Neuronal stem cell (in vitro differentiated cells): ENCODE results near the gene UGT2B28. TPM values are rescaled to one million over a fixed set of nuclear protein-coding genes. Genes with fewer than 3 reads are reported as not detected.
"Not testable (repeated sequence)": the region's sequence is repeated elsewhere in the genome, so short reads cannot be mapped to it uniquely, and the experiment has no call there.

ENCODE experiments used
- DNase-seq: peaks from one replicate; pipeline ENCODE4 v3.0.0-alpha.2; 2013; ENCODE audit warnings: low spot score
- H2AFZ ChIP-seq: one replicate; pipeline ENCODE4 v1.6.1; 2013; ENCODE audit warnings: mild to moderate bottlenecking, low read length, inconsistent platforms
- H2AK5ac ChIP-seq: 2 replicates; pipeline ENCODE4 v1.6.1; 2013; ENCODE audit warnings: low read depth, mild to moderate bottlenecking, inconsistent platforms, low read length, moderate library complexity, mixed read lengths
- H2BK120ac ChIP-seq: 2 replicates; pipeline ENCODE4 v1.6.1; 2013; ENCODE audit warnings: low read depth, mild to moderate bottlenecking, inconsistent platforms, low read length, moderate library complexity, mixed read lengths
- H2BK12ac ChIP-seq: one replicate; pipeline ENCODE4 v1.6.1; 2013; ENCODE audit warnings: low read length, inconsistent platforms
- H2BK15ac ChIP-seq: 2 replicates; pipeline ENCODE4 v1.6.1; 2013; ENCODE audit warnings: mild to moderate bottlenecking, low read length, inconsistent platforms, mixed read lengths
- H2BK5ac ChIP-seq: one replicate; pipeline ENCODE4 v1.6.1; 2013; ENCODE audit warnings: inconsistent platforms, mild to moderate bottlenecking, low read length, moderate library complexity
- H3K14ac ChIP-seq: one replicate; pipeline ENCODE4 v1.6.1; 2013; ENCODE audit warnings: low read length, inconsistent platforms
- H3K18ac ChIP-seq: 2 replicates; pipeline ENCODE4 v1.6.1; 2013; ENCODE audit warnings: low read length, inconsistent platforms
- H3K23ac ChIP-seq: 2 replicates; pipeline ENCODE4 v1.6.1; 2013; ENCODE audit warnings: low read depth, mild to moderate bottlenecking, mixed read lengths, low read length, inconsistent platforms; ENCODE audit not compliant: poor library complexity
- H3K27ac ChIP-seq: replicated peaks from 3 replicates; pipeline ENCODE4 v1.5.1; 2013; ENCODE audit warnings: low read length, inconsistent platforms
- H3K27me3 ChIP-seq, 3 experiments: 2 replicates each; pipeline ENCODE4 v1.6.1; 2013; ENCODE audit warnings: low read length in 3 of 3, mild to moderate bottlenecking in 2 of 3, inconsistent platforms in 1 of 3, low read depth in 1 of 3, mixed read lengths in 1 of 3, moderate library complexity in 1 of 3; ENCODE audit not compliant: control insufficient read depth in 3 of 3, insufficient read depth in 3 of 3
- H3K36me3 ChIP-seq, 2 donors: replicated peaks in 1 of 2; 2 replicates each; pipeline ENCODE4 v1.6.1; 2013; ENCODE audit warnings: low read length in 2 of 2; ENCODE audit not compliant: control insufficient read depth in 2 of 2, insufficient read depth in 2 of 2
- H3K4ac ChIP-seq: 2 replicates; pipeline ENCODE4 v1.6.1; 2013; ENCODE audit warnings: inconsistent platforms, mild to moderate bottlenecking, low read length, moderate library complexity
- H3K4me1 ChIP-seq, 2 donors: 1 replicate in 1 of 2; 2 replicates in 1 of 2; pipeline ENCODE4 v1.6.1; 2013; ENCODE audit warnings: low read length in 2 of 2, low read depth in 1 of 2; ENCODE audit not compliant: control insufficient read depth in 2 of 2, insufficient read depth in 1 of 2
- H3K4me2 ChIP-seq: one replicate; pipeline ENCODE4 v1.6.1; 2013; ENCODE audit warnings: mild to moderate bottlenecking, low read length, inconsistent platforms; ENCODE audit not compliant: insufficient read depth, poor library complexity, severe bottlenecking
- H3K4me3 ChIP-seq, 2 donors: 2 replicates each; pipeline ENCODE4 v1.5.1; 2013; ENCODE audit warnings: low read length in 2 of 2, mild to moderate bottlenecking in 2 of 2, inconsistent platforms in 1 of 2, moderate library complexity in 1 of 2
- H3K79me1 ChIP-seq: one replicate; pipeline ENCODE4 v1.6.1; 2013; ENCODE audit warnings: low read depth, mild to moderate bottlenecking, inconsistent platforms, low read length, moderate library complexity
- H3K9ac ChIP-seq: one replicate; pipeline ENCODE4 v1.6.1; 2013; ENCODE audit warnings: mild to moderate bottlenecking, low read depth, low read length, inconsistent platforms; ENCODE audit not compliant: poor library complexity
- H3K9me3 ChIP-seq, 2 donors: replicated peaks in 1 of 2; 2 replicates each; pipeline versions ENCODE3 to v1.6.1; 2013; ENCODE audit warnings: low read length in 2 of 2, mild to moderate bottlenecking in 2 of 2, inconsistent platforms in 1 of 2, low read depth in 1 of 2, mixed read lengths in 1 of 2, moderate library complexity in 1 of 2; ENCODE audit not compliant: control insufficient read depth in 2 of 2, insufficient read depth in 1 of 2
- H4K8ac ChIP-seq: one replicate; pipeline ENCODE4 v1.6.1; 2013; ENCODE audit warnings: low read depth, mild to moderate bottlenecking, inconsistent platforms, low read length, moderate library complexity
- H4K91ac ChIP-seq: one replicate; pipeline ENCODE4 v1.6.1; 2013; ENCODE audit warnings: low read length, low read depth, mild to moderate bottlenecking, inconsistent platforms; ENCODE audit not compliant: poor library complexity
- WGBS, 2 donors: extraction: QIAGEN DNeasy Blood & Tissue Kit; methylation state at CpG; one replicate each; pipeline ENCODE4 v1.1.7; 2013; ENCODE audit warnings: missing lambda C conversion rate in 2 of 2, mixed read lengths in 1 of 2; ENCODE audit not compliant: insufficient read length in 2 of 2, insufficient replicate concordance in 1 of 2; ENCODE audit errors: extremely low coverage in 2 of 2; 5-methylcytosine and 5-hydroxymethylcytosine counted together
- polyA plus RNA-seq, 2 experiments: library from polyadenylated mRNA; stranded (reverse); fragments of 200-250 nt; gene quantifications; one replicate each; pipeline ENCODE4 v1.2.3, GENCODE V29; 2013

The UGT2B28 gene
- polyA plus RNA-seq (2013, experiment 1 of 2), result not detected
- polyA plus RNA-seq (2013, experiment 2 of 2), result not detected

DNA sequence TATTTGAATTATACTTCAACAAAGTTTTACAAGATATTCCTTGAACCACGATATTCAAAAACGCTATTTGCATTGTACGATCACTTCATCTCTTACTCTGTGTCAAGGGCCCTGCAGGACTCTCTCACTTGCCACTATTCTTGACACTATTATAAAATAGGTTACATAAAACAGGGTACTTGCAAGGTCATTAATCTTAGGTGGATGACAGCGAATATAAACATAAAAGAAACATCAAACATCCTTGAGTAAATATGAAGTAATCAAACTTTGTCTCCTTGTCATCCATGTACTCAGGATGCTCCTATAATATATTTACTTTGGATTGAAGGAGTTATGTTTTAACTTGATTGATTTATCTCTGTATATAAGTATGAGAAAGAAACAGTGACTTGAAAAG, at the start of gene UGT2B28:
Gene UGT2B28 (plus strand): TSS at position 395 of the 400 bp plus-strand sequence. CDS start 26 bp downstream, outside the sequence.
- WGBS, 2 donors, result no CpG with 5 or more reads among the region's 4 CpGs
- not testable (repeated sequence) for H3K18ac ChIP-seq

DNA sequence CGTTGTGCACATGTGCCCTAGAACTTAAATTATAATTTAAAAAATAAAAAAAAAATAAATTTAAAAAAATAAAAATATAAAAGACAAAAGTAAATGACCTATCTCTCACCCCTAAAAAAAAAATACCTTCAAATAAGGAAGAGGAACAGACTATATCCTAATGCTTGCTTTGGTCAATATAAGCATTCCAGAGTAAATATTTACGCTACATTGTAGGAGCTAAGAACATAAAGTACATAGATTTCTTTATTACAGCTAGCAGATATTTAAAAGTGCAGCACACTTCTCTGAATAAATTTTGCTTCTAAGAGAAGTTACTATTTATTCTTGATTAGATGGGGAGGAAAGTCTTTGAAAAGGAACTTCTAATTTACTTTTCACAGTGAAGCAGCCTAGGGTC, 41.2 kb upstream of the UGT2B28 start:
- no peaks in the 10 kb centered on the region for H3K27me3 ChIP-seq
- WGBS, 2 donors, result no CpG with 5 or more reads among the region's 2 CpGs
- H3K4me1 ChIP-seq, result no peaks in the 10 kb centered on the region
- no peak overlapping the region for H2BK120ac ChIP-seq
- H3K9ac ChIP-seq, result no peak overlapping the region
- no peaks in the 10 kb centered on the region for H3K79me1 ChIP-seq
- no peak overlapping the region for H3K4me2 ChIP-seq
- H3K14ac ChIP-seq, result no peak overlapping the region
- H3K4ac ChIP-seq, result no peak overlapping the region
- no peak for DNase-seq
- H2BK15ac ChIP-seq, result no peak overlapping the region
- no peak overlapping the region for H3K27ac ChIP-seq
- H2BK5ac ChIP-seq, result no peak overlapping the region
- no peak overlapping the region for H4K91ac ChIP-seq
- no peak overlapping the region for H3K4me3 ChIP-seq
- H2BK12ac ChIP-seq, result no peak overlapping the region
- H3K18ac ChIP-seq, result no peak overlapping the region
- H3K36me3 ChIP-seq, result no peaks in the 10 kb centered on the region
- no peak overlapping the region for H2AK5ac ChIP-seq
- no peak overlapping the region for H4K8ac ChIP-seq
- H3K9me3 ChIP-seq, result no peaks in the 10 kb centered on the region
- H2AFZ ChIP-seq, result no peak overlapping the region
- H3K23ac ChIP-seq, result no peak overlapping the region

More for the DNA sequence above, at the start of gene UGT2B28:
- not testable (repeated sequence) for H2AFZ ChIP-seq, H3K9ac ChIP-seq, H3K4ac ChIP-seq, H2AK5ac ChIP-seq, H3K23ac ChIP-seq, H3K14ac ChIP-seq, H3K79me1 ChIP-seq, H2BK12ac ChIP-seq, H2BK5ac ChIP-seq, H4K8ac ChIP-seq, H3K27ac ChIP-seq, H3K27me3 ChIP-seq, H2BK15ac ChIP-seq, H3K9me3 ChIP-seq, H3K4me1 ChIP-seq, H3K36me3 ChIP-seq, H3K4me3 ChIP-seq, H4K91ac ChIP-seq, H3K4me2 ChIP-seq, DNase-seq, H2BK120ac ChIP-seq

DNA sequence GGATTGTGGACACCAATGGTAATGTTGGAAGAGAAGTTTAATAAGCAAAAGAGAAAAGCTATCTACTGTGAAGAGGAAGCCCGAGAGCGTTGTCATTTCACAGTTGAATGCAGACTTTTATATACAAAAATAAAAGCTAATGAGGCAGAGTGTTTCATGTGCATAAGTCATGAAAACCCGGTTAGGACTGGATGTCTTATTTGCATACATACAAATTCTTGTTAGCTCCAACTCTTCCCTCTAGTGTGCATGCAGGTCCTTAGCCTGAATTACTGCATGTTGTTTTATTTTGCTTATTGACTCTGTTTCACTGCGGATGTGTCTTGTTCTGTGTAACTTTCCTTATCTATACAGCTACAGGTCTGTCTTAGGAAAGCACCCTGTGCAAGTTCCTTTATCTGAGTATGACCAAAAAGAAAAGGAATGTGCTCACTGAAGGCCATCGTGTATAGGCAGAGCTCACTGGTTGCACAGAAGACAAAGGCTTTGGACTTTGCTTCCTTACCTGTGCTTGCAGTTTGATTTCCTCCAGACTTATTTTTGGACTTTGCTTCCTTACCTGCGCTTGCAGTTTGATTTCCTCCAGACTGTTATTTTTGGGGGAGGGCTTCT, 40.6 kb upstream of the UGT2B28 start:
- H2BK120ac ChIP-seq, result no peak overlapping the region
- H2BK15ac ChIP-seq, result no peak overlapping the region
- H2AK5ac ChIP-seq, result no peak overlapping the region
- H2BK5ac ChIP-seq, result no peak overlapping the region
- no peaks in the 10 kb centered on the region for H3K79me1 ChIP-seq
- H3K9ac ChIP-seq, result no peak overlapping the region
- no peaks in the 10 kb centered on the region for H3K27me3 ChIP-seq
- no peak for DNase-seq
- H3K27ac ChIP-seq, result no peak overlapping the region
- H4K91ac ChIP-seq, result no peak overlapping the region
- H3K36me3 ChIP-seq, result no peaks in the 10 kb centered on the region
- no peak overlapping the region for H3K14ac ChIP-seq
- H3K23ac ChIP-seq, result no peak overlapping the region
- no peak overlapping the region for H3K4me2 ChIP-seq
- no peak overlapping the region for H2AFZ ChIP-seq
- H3K4me1 ChIP-seq, result no peaks in the 10 kb centered on the region
- no CpG with 5 or more reads among the region's 6 CpGs for WGBS, 2 donors
- no peak overlapping the region for H2BK12ac ChIP-seq
- H3K4ac ChIP-seq, result no peak overlapping the region
- H4K8ac ChIP-seq, result no peak overlapping the region
- H3K9me3 ChIP-seq, result no peaks in the 10 kb centered on the region
- no peak overlapping the region for H3K4me3 ChIP-seq
- H3K18ac ChIP-seq, result no peak overlapping the region

DNA sequence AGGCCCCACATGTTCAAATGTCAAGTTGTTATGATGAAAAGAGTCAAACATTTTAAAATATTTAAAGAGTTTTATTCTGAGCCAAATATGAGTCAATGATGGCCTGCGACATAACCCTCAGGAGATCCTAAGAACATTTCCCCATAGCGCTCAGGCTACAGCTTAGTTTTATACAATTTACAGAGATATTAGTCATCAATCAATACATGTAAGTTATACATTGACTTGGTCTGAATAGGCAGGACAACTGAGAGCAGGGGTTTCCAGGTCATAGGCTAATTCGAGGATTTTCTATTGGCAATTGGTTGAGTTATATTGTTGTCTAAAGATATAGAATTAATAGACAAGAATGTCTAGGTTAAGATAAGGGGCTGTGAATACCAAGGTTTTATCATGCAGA, 39.5 kb upstream of the UGT2B28 start:
- not testable (repeated sequence) for H2BK5ac ChIP-seq

More for the DNA sequence above, 39.5 kb upstream of the UGT2B28 start:
- not testable (repeated sequence) for H3K9ac ChIP-seq, H3K27ac ChIP-seq, H3K23ac ChIP-seq, H3K4me2 ChIP-seq, H2AFZ ChIP-seq, H4K91ac ChIP-seq, H4K8ac ChIP-seq, H2BK15ac ChIP-seq, H3K9me3 ChIP-seq, H3K14ac ChIP-seq, H2BK12ac ChIP-seq, H3K4ac ChIP-seq, H3K4me3 ChIP-seq, DNase-seq, H3K4me1 ChIP-seq, H2BK120ac ChIP-seq, H3K18ac ChIP-seq, H3K27me3 ChIP-seq, H3K79me1 ChIP-seq, H3K36me3 ChIP-seq, H2AK5ac ChIP-seq
- WGBS, 2 donors, result no CpG with 5 or more reads among the region's 3 CpGs
